ENCODE results near the gene RRN3. TPM values are rescaled to one million over a fixed set of nuclear protein-coding genes. Genes with fewer than 3 reads are reported as not detected.

Gene RRN3, protein sequence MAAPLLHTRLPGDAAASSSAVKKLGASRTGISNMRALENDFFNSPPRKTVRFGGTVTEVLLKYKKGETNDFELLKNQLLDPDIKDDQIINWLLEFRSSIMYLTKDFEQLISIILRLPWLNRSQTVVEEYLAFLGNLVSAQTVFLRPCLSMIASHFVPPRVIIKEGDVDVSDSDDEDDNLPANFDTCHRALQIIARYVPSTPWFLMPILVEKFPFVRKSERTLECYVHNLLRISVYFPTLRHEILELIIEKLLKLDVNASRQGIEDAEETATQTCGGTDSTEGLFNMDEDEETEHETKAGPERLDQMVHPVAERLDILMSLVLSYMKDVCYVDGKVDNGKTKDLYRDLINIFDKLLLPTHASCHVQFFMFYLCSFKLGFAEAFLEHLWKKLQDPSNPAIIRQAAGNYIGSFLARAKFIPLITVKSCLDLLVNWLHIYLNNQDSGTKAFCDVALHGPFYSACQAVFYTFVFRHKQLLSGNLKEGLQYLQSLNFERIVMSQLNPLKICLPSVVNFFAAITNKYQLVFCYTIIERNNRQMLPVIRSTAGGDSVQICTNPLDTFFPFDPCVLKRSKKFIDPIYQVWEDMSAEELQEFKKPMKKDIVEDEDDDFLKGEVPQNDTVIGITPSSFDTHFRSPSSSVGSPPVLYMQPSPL
- 36.8 to 40.4 TPM (median 38.6 TPM) in 5 replicates for total RNA-seq (2022; extraction: Qiagen RNA extraction)

DNA sequence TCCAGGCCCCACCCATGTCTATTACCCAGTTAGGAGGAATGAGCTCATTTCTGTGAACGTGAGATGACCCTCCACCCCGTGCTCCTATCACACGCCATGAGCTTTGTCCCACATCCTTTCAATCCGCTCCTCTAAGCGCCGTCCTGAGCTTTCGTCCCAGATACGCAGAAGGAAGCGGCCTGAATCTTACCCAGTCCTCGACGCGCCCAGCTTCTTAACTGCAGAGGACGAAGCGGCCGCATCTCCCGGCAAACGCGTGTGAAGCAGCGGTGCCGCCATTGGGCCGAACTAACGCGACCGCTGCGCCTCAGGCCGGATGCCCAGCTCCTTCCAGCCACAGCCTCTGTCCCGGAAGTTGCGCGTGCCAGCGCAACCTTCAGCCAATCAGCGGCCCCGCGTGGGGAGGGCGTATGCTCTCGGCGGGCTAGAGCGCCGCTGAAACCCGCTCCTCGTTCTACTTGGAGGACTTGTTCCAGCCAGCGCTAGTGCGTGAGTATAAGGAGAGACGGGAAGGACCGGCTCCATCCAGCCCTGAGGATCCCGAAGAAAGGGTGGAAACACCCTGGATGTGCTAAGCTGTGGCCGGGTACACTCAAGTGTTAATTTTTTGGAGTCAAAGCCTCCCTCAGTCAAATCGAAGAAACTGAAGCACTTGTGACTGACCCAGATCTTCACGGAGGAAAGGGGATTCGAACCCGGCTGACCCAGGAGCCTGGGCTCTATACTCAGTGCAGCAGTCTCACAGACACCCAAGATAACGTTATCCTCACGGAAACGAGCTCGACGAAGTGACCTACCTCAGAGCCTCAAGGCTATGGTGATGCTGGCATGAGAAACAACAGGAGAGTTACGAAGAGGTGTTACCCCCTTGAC is at the start of gene RRN3:
Gene RRN3, minus strand, starts transcription at position 318 of the 873 bp plus-strand sequence. Its CDS starts 39 bp downstream, at position 279.

Other genes with a start within 250 kb of the RRN3 start
- 36.6 to 53.0 TPM (median 46.1 TPM) in 5 replicates for gene NPIPA1, start 156.8 kb downstream of the RRN3 start, total RNA-seq (2022; extraction: Qiagen RNA extraction)
- gene PDXDC1, start 119.2 kb downstream of the RRN3 start, total RNA-seq (2022; extraction: Qiagen RNA extraction), result 60.8 to 71.3 TPM (median 64.9 TPM) in 5 replicates
- gene NTAN1, start 38.2 kb downstream of the RRN3 start, total RNA-seq (2022; extraction: Qiagen RNA extraction), result 44.2 to 53.4 TPM (median 45.4 TPM) in 5 replicates